ENCODE data around the gene APOBEC3C.

GRCh38 chr22:38971791-38972190 is 42.3 kb upstream of the APOBEC3C start:
- TF ChIP-seq CTCF (IDR thresholded peaks at IDR 0.05) (no peak), EP300 (IDR thresholded peaks at IDR 0.05) (no peak), POLR2A (IDR thresholded peaks at IDR 0.05) (no peak)
